WTC11 (cell line): ENCODE measurements around the gene AJM1. TPM values are rescaled to one million over a fixed set of nuclear protein-coding genes. Genes with fewer than 3 reads are reported as not detected.
"Not testable (repeated sequence)": the region's sequence is repeated elsewhere in the genome, so short reads cannot be mapped to it uniquely, and the experiment has no call there.

ENCODE experiments used
- ATAC-seq: fragments of 200-7000 bp; cut with Tn5 transposase; 2 replicates; pipeline ENCODE4 v1.10.0; 2021; ENCODE audit warnings: mild to moderate bottlenecking, moderate library complexity
- CTCF ChIA-PET: fragments of 300-600 bp; sonication (Branson Sonifier 250); formaldehyde crosslinking; loops from one replicate; lab custom pipeline; 2021; ENCODE audit warnings: antibody characterized with exemption; lab: Charles Lee
- POLR2A ChIA-PET: fragments of 350-600 bp; sonication (Branson Sonifier 250); formaldehyde crosslinking; loops from one replicate; lab custom pipeline; 2021; ENCODE audit warnings: antibody characterized with exemption; lab: Charles Lee
- DNase-seq: peaks from one replicate; pipeline ENCODE4 v3.0.0; 2021; ENCODE audit warnings: low spot score
- H3K27ac Mint-ChIP-seq: 2 replicates; pipeline ENCODE4 v1.8.0; 2021; ENCODE audit warnings: mixed read lengths
- H3K27me3 Mint-ChIP-seq: 2 replicates; pipeline ENCODE4 v1.8.0; 2021; ENCODE audit warnings: low read depth, mild to moderate bottlenecking, moderate library complexity, mixed read lengths
- H3K36me3 Mint-ChIP-seq: 2 replicates; pipeline ENCODE4 v1.8.0; 2021; ENCODE audit warnings: mixed read lengths
- H3K4me1 Mint-ChIP-seq: 2 replicates; pipeline ENCODE4 v1.8.0; 2022; ENCODE audit warnings: mixed read lengths
- H3K4me3 Mint-ChIP-seq: 2 replicates; pipeline ENCODE4 v1.8.0; 2021; ENCODE audit warnings: mild to moderate bottlenecking, moderate library complexity, mixed read lengths
- H3K9me3 Mint-ChIP-seq: 2 replicates; pipeline ENCODE4 v1.8.0; 2021; ENCODE audit warnings: mixed read lengths
- ARID4B ChIP-seq: sonication (generic); formaldehyde crosslinking; IDR thresholded peaks from 2 replicates; pipeline ENCODE4 v1.8.0; 2023; ENCODE audit warnings: missing genetic modification reagents, mild to moderate bottlenecking, borderline replicate concordance
- ATF1 ChIP-seq: sonication (generic); formaldehyde crosslinking; IDR thresholded peaks from 2 replicates; pipeline ENCODE4 v1.8.1; 2023; ENCODE audit warnings: mild to moderate bottlenecking, moderate library complexity, missing genetic modification reagents
- ETV6 ChIP-seq: sonication (generic); formaldehyde crosslinking; IDR thresholded peaks from 2 replicates; pipeline ENCODE4 v1.8.1; 2022; ENCODE audit warnings: mild to moderate bottlenecking, missing genetic modification reagents
- FOXJ3 ChIP-seq: sonication (generic); formaldehyde crosslinking; IDR thresholded peaks from 2 replicates; pipeline ENCODE4 v1.9.0; 2021; ENCODE audit warnings: missing genetic modification reagents, mild to moderate bottlenecking, borderline replicate concordance
- IRF2 ChIP-seq: sonication (generic); formaldehyde crosslinking; IDR thresholded peaks from 2 replicates; pipeline ENCODE4 v1.8.0; 2022; ENCODE audit warnings: low read depth, missing genetic modification reagents, borderline replicate concordance
- JAZF1 ChIP-seq: fragments of 250-450 bp; sonication (Bioruptor Pico); IDR thresholded peaks from 2 replicates; pipeline ENCODE4 v1.9.0; 2021; ENCODE audit warnings: moderate library complexity, mild to moderate bottlenecking, inconsistent platforms
- KAT7 ChIP-seq: sonication (generic); formaldehyde crosslinking; IDR thresholded peaks from 2 replicates; pipeline ENCODE4 v1.8.1; 2023; ENCODE audit warnings: missing genetic modification reagents, mild to moderate bottlenecking, borderline replicate concordance
- MAX ChIP-seq: sonication (generic); formaldehyde crosslinking; IDR thresholded peaks from 2 replicates; pipeline ENCODE4 v1.8.0; 2022; ENCODE audit warnings: mild to moderate bottlenecking, missing genetic modification reagents
- NR3C1 ChIP-seq: sonication (generic); formaldehyde crosslinking; conservative IDR thresholded peaks from 2 replicates; pipeline ENCODE4 v1.8.1; 2023; ENCODE audit warnings: low read depth, mild to moderate bottlenecking, missing genetic modification reagents
- OVOL2 ChIP-seq: fragments of 250-450 bp; sonication (Bioruptor Pico); IDR thresholded peaks from 2 replicates; pipeline ENCODE4 v1.9.0; 2021; ENCODE audit warnings: mild to moderate bottlenecking, borderline replicate concordance
- PRRX2 ChIP-seq: fragments of 250-450 bp; sonication (Bioruptor Pico); IDR thresholded peaks from 2 replicates; pipeline ENCODE4 v1.8.0; 2021; ENCODE audit warnings: mild to moderate bottlenecking
- RELA ChIP-seq: sonication (generic); formaldehyde crosslinking; IDR thresholded peaks from 2 replicates; pipeline ENCODE4 v1.8.1; 2022; ENCODE audit warnings: missing genetic modification reagents, mild to moderate bottlenecking, borderline replicate concordance
- ZMAT4 ChIP-seq: fragments of 250-450 bp; sonication (Bioruptor Pico); IDR thresholded peaks from 2 replicates; pipeline ENCODE4 v1.9.0; 2021; ENCODE audit warnings: mild to moderate bottlenecking
- ZNF219 ChIP-seq: sonication (generic); formaldehyde crosslinking; IDR thresholded peaks from 2 replicates; pipeline ENCODE4 v1.8.0; 2023; ENCODE audit warnings: missing genetic modification reagents, mild to moderate bottlenecking, borderline replicate concordance
- ZNF396 ChIP-seq: fragments of 250-450 bp; sonication (Bioruptor Pico); IDR thresholded peaks from 2 replicates; pipeline ENCODE4 v1.8.0; 2021; ENCODE audit warnings: mild to moderate bottlenecking, moderate library complexity, borderline replicate concordance
- ZNF423 ChIP-seq: fragments of 250-450 bp; sonication (Bioruptor Pico); IDR thresholded peaks from 2 replicates; pipeline ENCODE4 v2.1.2; 2022; ENCODE audit warnings: mild to moderate bottlenecking, moderate library complexity
- ZNF671 ChIP-seq: fragments of 250-450 bp; sonication (Bioruptor Pico); IDR thresholded peaks from 2 replicates; pipeline ENCODE4 v1.8.0; 2021; ENCODE audit warnings: mild to moderate bottlenecking
- total RNA-seq: library from RNA; stranded (reverse); gene quantifications from 3 replicates; pipeline ENCODE4 v1.2.3, GENCODE V29; 2021
- TF ChIP-seq, protein P1 (sequence below): sonication (generic); formaldehyde crosslinking; IDR thresholded peaks from 2 replicates; pipeline ENCODE4 v1.8.0; 2022; ENCODE audit warnings: mild to moderate bottlenecking, missing genetic modification reagents
- TF ChIP-seq, protein P2 (sequence below): fragments of 250-450 bp; sonication (Bioruptor Pico); conservative IDR thresholded peaks from 2 replicates; pipeline ENCODE4 v1.9.0; 2021; ENCODE audit warnings: mild to moderate bottlenecking
- TF ChIP-seq, protein P3 (sequence below): fragments of 250-450 bp; sonication (Bioruptor Pico); IDR thresholded peaks from 2 replicates; pipeline ENCODE4 v1.9.0; 2021; ENCODE audit warnings: mild to moderate bottlenecking, borderline replicate concordance

Gene AJM1
- total RNA-seq, 1 experiment from 2014 or later, result 1.6 TPM

DNA sequence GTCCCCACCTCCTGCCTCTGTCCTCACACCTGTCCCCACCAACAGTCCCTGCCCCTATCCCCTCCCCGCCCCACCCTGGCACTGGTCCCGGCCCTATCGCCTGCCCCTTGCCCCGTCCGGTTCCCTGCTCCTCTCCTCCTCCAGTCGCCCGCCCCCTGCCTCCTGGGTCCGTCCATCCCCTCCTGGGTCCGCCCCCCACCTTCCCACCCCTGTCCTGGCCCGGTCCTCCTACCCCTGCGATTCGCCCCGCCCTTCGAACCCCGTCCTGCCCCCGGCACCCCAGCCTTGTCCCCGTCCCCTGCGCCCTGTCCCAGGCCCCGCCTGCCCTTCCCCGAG, 23.5 kb downstream of the AJM1 start (continued):
- TF ChIP-seq ZNF671, result no peak
- TF ChIP-seq IRF2 (CRISPR knock-in tag), result no peak
- no peak for TF ChIP-seq ETV6 (CRISPR knock-in tag)

- H3K27ac Mint-ChIP-seq, H3K4me1 Mint-ChIP-seq, DNase-seq, ATAC-seq, CTCF ChIA-PET: not testable (repeated sequence)
- Mint-ChIP-seq H3K4me3 (peak overlapping the region; percentile 58), H3K9me3 (peaks cover 28% of the 10 kb centered on the region), H3K27me3 (peaks cover 17% of the 10 kb centered on the region), H3K36me3 (peaks cover 47% of the 10 kb centered on the region)
- POLR2A ChIA-PET, result interaction anchor here (2.4 kb wide), 1 partner anchor 19 kb away, joined by 14 read pairs; no protein-coding TSS in a partner anchor
Measured at GRCh38 chr9:136866898-136867421, 24.7 kb downstream of the AJM1 start.

- Mint-ChIP-seq H3K36me3 (peaks cover 47% of the 10 kb centered on the region), H3K9me3 (peaks cover 31% of the 10 kb centered on the region), H3K27ac (no peak overlapping the region; the same call in 1 of the 2 replicates)
Measured at GRCh38 chr9:136867480-136867879, 25.2 kb downstream of the AJM1 start.

More at GRCh38 chr9:136867480-136867879, 25.2 kb downstream of the AJM1 start:
- peaks cover 4% of the 10 kb centered on the region for H3K4me1 Mint-ChIP-seq
- POLR2A ChIA-PET, result no interaction called here
- no peak for TF ChIP-seq NR3C1 (CRISPR knock-in tag)
- TF ChIP-seq PRRX2 (CRISPR knock-in tag), result no peak
- TF ChIP-seq IRF2 (CRISPR knock-in tag), result no peak
- no peak for TF ChIP-seq RELA (CRISPR knock-in tag)
- TF ChIP-seq, protein P1, sequence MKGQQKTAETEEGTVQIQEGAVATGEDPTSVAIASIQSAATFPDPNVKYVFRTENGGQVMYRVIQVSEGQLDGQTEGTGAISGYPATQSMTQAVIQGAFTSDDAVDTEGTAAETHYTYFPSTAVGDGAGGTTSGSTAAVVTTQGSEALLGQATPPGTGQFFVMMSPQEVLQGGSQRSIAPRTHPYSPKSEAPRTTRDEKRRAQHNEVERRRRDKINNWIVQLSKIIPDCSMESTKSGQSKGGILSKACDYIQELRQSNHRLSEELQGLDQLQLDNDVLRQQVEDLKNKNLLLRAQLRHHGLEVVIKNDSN (CRISPR knock-in tag), result no peak
- TF ChIP-seq ARID4B, result no peak
- no peak for TF ChIP-seq MAX (CRISPR knock-in tag)
- TF ChIP-seq, protein P2, sequence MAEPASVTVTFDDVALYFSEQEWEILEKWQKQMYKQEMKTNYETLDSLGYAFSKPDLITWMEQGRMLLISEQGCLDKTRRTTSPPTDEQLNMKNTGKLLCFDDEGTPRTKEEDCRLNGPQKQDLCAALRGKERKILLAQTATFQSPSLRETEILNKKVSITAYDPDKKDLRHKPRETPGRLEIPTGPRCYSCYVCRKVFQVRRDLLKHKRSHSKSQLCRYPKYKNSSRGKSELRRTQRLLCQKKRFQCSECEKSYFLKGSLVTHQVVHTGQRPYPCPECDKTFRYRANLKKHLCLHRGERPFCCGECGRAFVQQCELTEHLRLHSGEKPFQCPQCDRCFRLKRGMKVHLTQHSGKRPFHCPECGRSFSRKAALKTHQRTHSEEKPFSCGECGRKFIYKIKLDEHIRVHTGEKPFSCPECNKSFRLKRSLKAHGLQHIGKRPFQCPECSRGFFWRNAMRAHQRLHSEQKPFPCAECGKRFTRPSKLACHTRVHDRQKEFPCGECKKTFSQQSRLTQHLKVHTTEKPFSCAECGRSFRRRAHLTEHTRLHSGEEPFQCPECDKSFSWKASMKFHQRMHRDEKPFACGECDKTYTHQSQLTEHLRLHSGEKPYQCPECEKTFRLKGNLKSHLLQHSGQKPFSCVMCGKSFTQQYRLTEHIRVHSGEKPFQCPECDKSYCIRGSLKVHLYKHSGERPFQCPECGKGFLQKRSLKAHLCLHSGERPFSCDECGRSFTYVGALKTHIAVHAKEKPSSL, result no peak
- no peak for TF ChIP-seq ZNF396
- no peak for TF ChIP-seq JAZF1 (CRISPR knock-in tag)
- TF ChIP-seq ZNF219 (CRISPR knock-in tag), result no peak
- TF ChIP-seq, protein P3, sequence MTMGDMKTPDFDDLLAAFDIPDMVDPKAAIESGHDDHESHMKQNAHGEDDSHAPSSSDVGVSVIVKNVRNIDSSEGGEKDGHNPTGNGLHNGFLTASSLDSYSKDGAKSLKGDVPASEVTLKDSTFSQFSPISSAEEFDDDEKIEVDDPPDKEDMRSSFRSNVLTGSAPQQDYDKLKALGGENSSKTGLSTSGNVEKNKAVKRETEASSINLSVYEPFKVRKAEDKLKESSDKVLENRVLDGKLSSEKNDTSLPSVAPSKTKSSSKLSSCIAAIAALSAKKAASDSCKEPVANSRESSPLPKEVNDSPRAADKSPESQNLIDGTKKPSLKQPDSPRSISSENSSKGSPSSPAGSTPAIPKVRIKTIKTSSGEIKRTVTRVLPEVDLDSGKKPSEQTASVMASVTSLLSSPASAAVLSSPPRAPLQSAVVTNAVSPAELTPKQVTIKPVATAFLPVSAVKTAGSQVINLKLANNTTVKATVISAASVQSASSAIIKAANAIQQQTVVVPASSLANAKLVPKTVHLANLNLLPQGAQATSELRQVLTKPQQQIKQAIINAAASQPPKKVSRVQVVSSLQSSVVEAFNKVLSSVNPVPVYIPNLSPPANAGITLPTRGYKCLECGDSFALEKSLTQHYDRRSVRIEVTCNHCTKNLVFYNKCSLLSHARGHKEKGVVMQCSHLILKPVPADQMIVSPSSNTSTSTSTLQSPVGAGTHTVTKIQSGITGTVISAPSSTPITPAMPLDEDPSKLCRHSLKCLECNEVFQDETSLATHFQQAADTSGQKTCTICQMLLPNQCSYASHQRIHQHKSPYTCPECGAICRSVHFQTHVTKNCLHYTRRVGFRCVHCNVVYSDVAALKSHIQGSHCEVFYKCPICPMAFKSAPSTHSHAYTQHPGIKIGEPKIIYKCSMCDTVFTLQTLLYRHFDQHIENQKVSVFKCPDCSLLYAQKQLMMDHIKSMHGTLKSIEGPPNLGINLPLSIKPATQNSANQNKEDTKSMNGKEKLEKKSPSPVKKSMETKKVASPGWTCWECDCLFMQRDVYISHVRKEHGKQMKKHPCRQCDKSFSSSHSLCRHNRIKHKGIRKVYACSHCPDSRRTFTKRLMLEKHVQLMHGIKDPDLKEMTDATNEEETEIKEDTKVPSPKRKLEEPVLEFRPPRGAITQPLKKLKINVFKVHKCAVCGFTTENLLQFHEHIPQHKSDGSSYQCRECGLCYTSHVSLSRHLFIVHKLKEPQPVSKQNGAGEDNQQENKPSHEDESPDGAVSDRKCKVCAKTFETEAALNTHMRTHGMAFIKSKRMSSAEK (CRISPR knock-in tag), result no peak
- TF ChIP-seq ZMAT4 (CRISPR knock-in tag), result no peak
- TF ChIP-seq ATF1 (CRISPR knock-in tag), result no peak
- TF ChIP-seq OVOL2 (CRISPR knock-in tag), result no peak
- TF ChIP-seq KAT7, result no peak
- no peak for TF ChIP-seq FOXJ3 (CRISPR knock-in tag)
- TF ChIP-seq ZNF423, result no peak
- DNase-seq, result no peak
- peaks cover 22% of the 10 kb centered on the region for H3K27me3 Mint-ChIP-seq
- CTCF ChIA-PET, result no interaction called here
- ATAC-seq, result no peak
- peak overlapping the region; percentile 58 for H3K4me3 Mint-ChIP-seq
